Naive B cell (primary cell): ENCODE data around the gene ATP1A4. TPM values are rescaled to one million over a fixed set of nuclear protein-coding genes. Genes with fewer than 3 reads are reported as not detected.
A peak's percentile ranks its signal among the peaks of the same experiment; 100 is the strongest.

Experiments
- ATAC-seq, 2 donors: fragments of 150-1000 bp; cut with Tn5 transposase; 2 replicates each; pipeline ENCODE4 v1.10.0; 2021; ENCODE audit warnings: low read depth in 2 of 2, mild to moderate bottlenecking in 2 of 2, moderate library complexity in 2 of 2
- DNase-seq: peaks from one replicate; pipeline ENCODE4 v3.0.0; 2022
- H3K27ac Mint-ChIP-seq, 6 donors: one replicate each; pipeline ENCODE4 v1.8.0; 2020 to 2022; ENCODE audit warnings: mild to moderate bottlenecking in 6 of 6, mixed read lengths in 6 of 6, moderate library complexity in 5 of 6, inconsistent platforms in 2 of 6
- H3K27me3 Mint-ChIP-seq, 3 donors: one replicate each; pipeline ENCODE4 v1.8.0; 2021 to 2022; ENCODE audit warnings: mixed read lengths in 3 of 3, mild to moderate bottlenecking in 1 of 3
- H3K36me3 Mint-ChIP-seq, 2 donors: one replicate each; pipeline ENCODE4 v1.8.0; 2020 to 2022; ENCODE audit warnings: mixed read lengths in 2 of 2, inconsistent platforms in 1 of 2, mild to moderate bottlenecking in 1 of 2
- H3K4me1 Mint-ChIP-seq, 3 donors: one replicate each; pipeline ENCODE4 v1.8.0; 2020 to 2022; ENCODE audit warnings: mixed read lengths in 3 of 3, inconsistent platforms in 1 of 3, mild to moderate bottlenecking in 1 of 3, moderate library complexity in 1 of 3
- H3K4me3 Mint-ChIP-seq, 8 donors: one replicate each; pipeline ENCODE4 v1.8.0; 2020 to 2022; ENCODE audit warnings: mild to moderate bottlenecking in 8 of 8, mixed read lengths in 8 of 8, moderate library complexity in 8 of 8, inconsistent platforms in 2 of 8
- H3K9me3 Mint-ChIP-seq, 7 donors: one replicate each; pipeline ENCODE4 v1.8.0; 2020 to 2022; ENCODE audit warnings: mixed read lengths in 7 of 7, mild to moderate bottlenecking in 5 of 7, inconsistent platforms in 2 of 7, moderate library complexity in 1 of 7
- polyA plus RNA-seq, 6 donors: library from polyadenylated mRNA; unstranded; fragments of 300-500 nt; fragmentation: Illumina TruSeq; gene quantifications; one replicate each; pipeline ENCODE4 v1.2.3, GENCODE V29; 2021; ENCODE audit warnings: low read depth in 6 of 6

Gene ATP1A4
- polyA plus RNA-seq, 6 donors from 2014 or later = not detected

GRCh38 chr1:160161965-160162705 is 10.7 kb downstream of the ATP1A4 start:
- Mint-ChIP-seq H3K4me3 (no peak overlapping the region), H3K4me1 (no peaks in the 10 kb centered on the region), H3K27ac (no peak overlapping the region), H3K9me3 (no peaks in the 10 kb centered on the region), H3K27me3 (peaks cover 4 to 8% (median 5%) of the 10 kb centered on the region in 3 donors), H3K36me3 (no peaks in the 10 kb centered on the region)
- DNase-seq (no peak), ATAC-seq (no peak)

GRCh38 chr1:160162931-160163330 is 11.5 kb downstream of the ATP1A4 start:
- Mint-ChIP-seq H3K4me3 (no peak overlapping the region), H3K27me3 (peaks cover 4 to 8% (median 5%) of the 10 kb centered on the region in 3 donors), H3K4me1 (no peaks in the 10 kb centered on the region), H3K36me3 (no peaks in the 10 kb centered on the region), H3K27ac (peak overlapping the region in 1 of 6 donors; percentile 16), H3K9me3 (no peaks in the 10 kb centered on the region)
- ATAC-seq = no peak
- DNase-seq = no peak

- Mint-ChIP-seq H3K9me3 (no peaks in the 10 kb centered on the region), H3K27me3 (peaks cover 4 to 5% (median 5%) of the 10 kb centered on the region in 3 donors), H3K4me1 (no peaks in the 10 kb centered on the region), H3K27ac (peak overlapping the region in 1 of 6 donors; percentile 46), H3K4me3 (no peak overlapping the region), H3K36me3 (no peaks in the 10 kb centered on the region)
- DNase-seq (no peak), ATAC-seq (no peak)
Measured at GRCh38 chr1:160163615-160164014, 12.2 kb downstream of the ATP1A4 start.

GRCh38 chr1:160164121-160164520 is 12.7 kb downstream of the ATP1A4 start:
- Mint-ChIP-seq H3K4me1 (peaks cover 1 to 3% (median 1%) of the 10 kb centered on the region in 3 donors), H3K4me3 (no peak overlapping the region), H3K9me3 (no peaks in the 10 kb centered on the region), H3K27ac (no peak overlapping the region), H3K27me3 (peaks cover under 1 to 5% (median 4%) of the 10 kb centered on the region in 3 donors), H3K36me3 (no peaks in the 10 kb centered on the region)
- ATAC-seq (no peak), DNase-seq (no peak)

- Mint-ChIP-seq H3K4me1 (peaks cover 10 to 14% (median 12%) of the 10 kb centered on the region in 3 donors), H3K27ac (peak overlapping the region in 1 of 6 donors; percentile 59), H3K27me3 (peaks cover 0 to 5% (median 4%) of the 10 kb centered on the region in 3 donors), H3K4me3 (no peak overlapping the region), H3K36me3 (no peaks in the 10 kb centered on the region), H3K9me3 (no peaks in the 10 kb centered on the region)
- ATAC-seq (no peak), DNase-seq (no peak)
Measured at GRCh38 chr1:160166166-160166868, 14.9 kb downstream of the ATP1A4 start.

GRCh38 chr1:160167056-160167455 is 15.7 kb downstream of the ATP1A4 start:
- ATAC-seq (no peak), DNase-seq (no peak)
- H3K27me3 Mint-ChIP-seq = peaks cover 0 to 7% (median 4%) of the 10 kb centered on the region in 3 donors
- no peak overlapping the region for H3K4me3 Mint-ChIP-seq
- no peaks in the 10 kb centered on the region for H3K36me3 Mint-ChIP-seq
- no peak overlapping the region for H3K27ac Mint-ChIP-seq
- peaks cover 10 to 14% (median 12%) of the 10 kb centered on the region in 3 donors for H3K4me1 Mint-ChIP-seq
- no peaks in the 10 kb centered on the region for H3K9me3 Mint-ChIP-seq

- H3K27me3 Mint-ChIP-seq = peaks cover 2 to 12% (median 8%) of the 10 kb centered on the region in 3 donors
- H3K9me3 Mint-ChIP-seq = no peaks in the 10 kb centered on the region
- DNase-seq = no peak
- no peak overlapping the region for H3K27ac Mint-ChIP-seq
- no peak overlapping the region for H3K4me3 Mint-ChIP-seq
- no peak for ATAC-seq
- no peaks in the 10 kb centered on the region for H3K36me3 Mint-ChIP-seq
- H3K4me1 Mint-ChIP-seq = peaks cover 10 to 14% (median 12%) of the 10 kb centered on the region in 3 donors
Measured at GRCh38 chr1:160167580-160167979, 16.2 kb downstream of the ATP1A4 start.

GRCh38 chr1:160168016-160168415 is 16.6 kb downstream of the ATP1A4 start:
- peak overlapping the region in 1 of 6 donors; percentile 95 for H3K27ac Mint-ChIP-seq

GRCh38 chr1:160168609-160169369 is 17.4 kb downstream of the ATP1A4 start:
- Mint-ChIP-seq H3K27me3 (peaks cover 11 to 16% (median 14%) of the 10 kb centered on the region in 3 donors), H3K4me1 (peaks cover 10 to 14% (median 12%) of the 10 kb centered on the region in 3 donors), H3K4me3 (no peak overlapping the region)

More at GRCh38 chr1:160168016-160168415, 16.6 kb downstream of the ATP1A4 start:
- no peak for ATAC-seq
- peaks cover 6 to 16% (median 10%) of the 10 kb centered on the region in 3 donors for H3K27me3 Mint-ChIP-seq
- peaks cover 10 to 14% (median 12%) of the 10 kb centered on the region in 3 donors for H3K4me1 Mint-ChIP-seq
- H3K36me3 Mint-ChIP-seq = no peaks in the 10 kb centered on the region
- H3K4me3 Mint-ChIP-seq = no peak overlapping the region
- no peak for DNase-seq
- no peaks in the 10 kb centered on the region for H3K9me3 Mint-ChIP-seq

GRCh38 chr1:160169553-160170399 is 18.4 kb downstream of the ATP1A4 start:
- ATAC-seq = peak; percentile 53 to 55
- H3K9me3 Mint-ChIP-seq = no peaks in the 10 kb centered on the region
- DNase-seq = peak; percentile 1

More at GRCh38 chr1:160168609-160169369, 17.4 kb downstream of the ATP1A4 start:
- ATAC-seq = no peak
- Mint-ChIP-seq H3K9me3 (no peaks in the 10 kb centered on the region), H3K36me3 (no peaks in the 10 kb centered on the region), H3K27ac (peak overlapping the region in 1 of 6 donors; percentile 15)
- no peak for DNase-seq

GRCh38 chr1:160171354-160171753 is 20.0 kb downstream of the ATP1A4 start:
- Mint-ChIP-seq H3K27ac (peak overlapping the region in 1 of 6 donors; percentile 47), H3K4me1 (peaks cover 10 to 14% (median 12%) of the 10 kb centered on the region in 3 donors), H3K4me3 (no peak overlapping the region), H3K36me3 (no peaks in the 10 kb centered on the region), H3K9me3 (no peaks in the 10 kb centered on the region), H3K27me3 (peaks cover 15 to 29% (median 28%) of the 10 kb centered on the region in 3 donors)
- DNase-seq = no peak
- ATAC-seq = no peak

More at GRCh38 chr1:160169553-160170399, 18.4 kb downstream of the ATP1A4 start:
- Mint-ChIP-seq H3K27me3 (peaks cover 16 to 24% (median 21%) of the 10 kb centered on the region in 3 donors), H3K36me3 (no peaks in the 10 kb centered on the region), H3K4me3 (peak overlapping the region in 6 of 8 donors; percentile 21 to 78 (median 46)), H3K4me1 (peaks cover 10 to 14% (median 12%) of the 10 kb centered on the region in 3 donors), H3K27ac (peak overlapping the region in 3 of 6 donors; percentile 15 to 89 (median 39))

GRCh38 chr1:160171980-160172379 is 20.6 kb downstream of the ATP1A4 start:
- H3K36me3 Mint-ChIP-seq = no peaks in the 10 kb centered on the region
- DNase-seq = no peak
- peaks cover 10 to 14% (median 12%) of the 10 kb centered on the region in 3 donors for H3K4me1 Mint-ChIP-seq
- no peak overlapping the region for H3K4me3 Mint-ChIP-seq
- peaks cover 16 to 29% (median 25%) of the 10 kb centered on the region in 3 donors for H3K27me3 Mint-ChIP-seq
- H3K27ac Mint-ChIP-seq = no peak overlapping the region
- no peaks in the 10 kb centered on the region for H3K9me3 Mint-ChIP-seq
- ATAC-seq = no peak
